Fibroblast of skin of right biceps (primary cell): ENCODE data around the gene CDSN.
A peak's percentile ranks its signal among the peaks of the same experiment; 100 is the strongest.
"Not testable (repeated sequence)": the region's sequence is repeated elsewhere in the genome, so short reads cannot be mapped to it uniquely, and the experiment has no call there.

Experiments
- DNase-seq: peaks from one replicate; pipeline ENCODE4 v3.0.0-alpha.2; 2013

Gene CDSN

DNA sequence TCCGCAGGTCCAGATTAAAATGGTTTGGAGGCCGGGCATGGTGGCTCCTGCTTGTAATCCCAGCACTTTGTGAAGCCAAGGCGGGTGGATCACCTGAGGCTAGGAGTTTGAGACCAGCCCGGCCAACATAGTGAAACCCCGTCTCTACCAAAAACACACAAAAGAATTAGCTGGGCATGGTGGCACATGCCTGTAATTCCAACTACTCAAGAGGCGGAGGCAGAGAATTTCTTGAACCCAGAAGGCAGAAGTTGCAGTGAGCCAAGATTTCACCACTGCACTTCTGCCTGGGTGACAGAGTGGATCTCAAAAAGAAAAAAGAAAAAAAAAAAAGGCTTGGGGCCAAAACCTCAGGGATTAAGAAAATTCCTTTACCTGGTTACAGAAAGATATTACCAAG lies 38.4 kb downstream of the CDSN start:
- DNase-seq = no peak

DNA sequence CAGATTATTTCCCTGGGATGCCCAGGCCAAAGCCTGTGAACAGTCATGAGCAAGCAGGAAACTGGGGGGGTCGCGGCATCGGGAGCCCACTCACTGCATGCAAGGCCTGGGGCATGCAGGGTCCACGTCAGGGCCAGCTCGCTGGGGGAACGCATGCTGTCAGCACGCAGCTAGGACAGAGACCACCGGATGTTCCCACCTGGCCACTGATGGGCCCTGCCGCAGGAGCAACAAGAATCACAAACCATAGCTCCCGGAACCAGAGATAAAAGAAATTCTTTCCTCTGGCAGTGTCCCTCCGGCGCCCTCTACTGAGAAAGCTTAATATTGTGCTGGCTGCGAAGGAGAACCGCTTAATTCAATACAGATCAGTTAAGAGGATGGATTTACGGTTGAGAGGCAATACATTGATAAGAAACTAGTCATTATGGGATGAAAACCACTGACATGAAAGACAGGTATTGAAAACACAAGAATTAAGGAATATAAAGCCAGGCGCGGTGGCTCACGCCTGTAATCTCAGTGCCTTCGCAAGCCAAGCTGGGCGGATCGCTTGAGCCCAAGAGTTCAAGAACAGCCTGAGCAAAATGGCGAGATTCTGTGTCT lies 40.5 kb downstream of the CDSN start:
- DNase-seq = peak; percentile 64

DNA sequence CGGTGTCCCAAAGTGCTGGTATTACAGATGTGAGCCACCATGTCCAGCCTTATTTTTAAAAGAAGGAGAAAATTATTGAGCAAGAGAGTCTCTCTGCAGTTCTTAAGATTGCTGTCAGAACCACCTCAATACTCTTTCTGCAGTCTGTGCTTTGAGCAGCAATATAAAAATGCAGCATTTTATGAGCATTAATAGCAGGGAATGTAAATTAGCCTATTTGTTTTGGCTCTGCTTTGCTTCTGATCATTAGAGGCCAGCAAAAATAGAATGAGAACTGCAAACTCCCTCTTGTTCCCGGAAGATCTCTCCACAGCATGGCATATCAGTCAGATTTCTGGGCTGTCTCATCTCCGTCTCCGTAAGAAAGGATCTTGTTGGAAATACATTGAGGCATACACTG lies 43.6 kb downstream of the CDSN start:
- DNase-seq = no peak

DNA sequence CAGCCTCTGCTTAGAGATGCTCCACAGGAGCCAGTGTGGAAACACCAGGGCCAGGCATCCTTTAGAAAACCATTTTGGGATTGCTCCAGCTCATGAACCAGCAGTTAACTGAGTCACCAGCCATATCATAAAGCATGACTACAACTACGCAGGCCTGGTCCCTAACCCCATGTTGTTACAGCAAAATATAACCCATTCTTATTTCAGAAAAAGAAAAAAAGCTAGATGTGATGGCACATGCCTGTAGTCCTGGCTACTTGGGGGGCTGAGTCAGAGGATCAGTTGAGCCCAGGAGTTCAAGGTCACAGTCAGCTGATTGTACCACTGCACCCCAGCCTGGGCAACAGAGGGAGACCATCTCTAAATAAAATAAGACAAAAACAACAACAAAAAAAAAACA lies 44.7 kb downstream of the CDSN start:
- DNase-seq = peak; percentile 78

DNA sequence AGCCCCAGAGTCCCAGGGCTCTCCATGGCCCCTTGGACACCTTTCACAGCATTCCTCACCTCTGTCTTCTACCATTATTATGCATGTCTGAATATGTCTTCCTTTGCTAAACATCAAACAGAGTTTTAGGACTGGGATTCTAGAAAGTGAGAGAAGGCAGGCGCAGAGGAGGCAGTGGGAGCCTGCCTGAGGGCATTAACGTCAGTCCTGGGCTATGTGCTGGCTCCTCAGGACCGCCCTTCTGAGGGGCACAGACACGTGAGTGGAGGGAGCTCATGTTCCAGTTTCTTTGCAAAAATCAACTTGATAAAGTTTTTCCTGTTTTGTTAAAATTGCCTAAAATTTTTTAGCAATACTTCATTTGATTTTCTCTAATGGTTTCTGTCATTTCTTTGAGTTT lies 45.8 kb downstream of the CDSN start:
- DNase-seq = no peak

DNA sequence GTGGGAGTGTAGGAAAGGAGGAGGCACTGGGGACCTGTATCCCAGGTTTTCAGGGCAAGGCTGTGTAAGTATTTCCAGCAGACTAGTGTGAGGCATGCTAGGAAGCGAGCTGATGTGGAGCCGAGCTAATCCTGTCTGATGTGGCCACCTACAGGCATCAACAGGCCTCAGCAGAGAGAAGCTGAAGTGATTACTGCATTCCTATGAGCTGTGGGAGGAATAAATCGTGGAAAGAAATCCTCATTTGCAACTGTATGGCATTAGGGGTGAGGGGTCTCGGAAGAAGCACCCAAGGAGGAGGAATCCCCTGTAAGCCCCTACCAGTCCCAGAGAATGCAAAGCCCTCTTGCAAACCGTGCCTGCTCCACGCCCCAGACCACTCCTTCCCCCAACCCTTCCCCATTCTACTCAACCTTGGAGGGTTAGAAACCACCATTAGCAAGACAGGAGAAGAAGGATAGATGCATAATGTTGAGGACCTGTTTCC lies 49.5 kb downstream of the CDSN start:
- DNase-seq = peak; percentile 70

DNA sequence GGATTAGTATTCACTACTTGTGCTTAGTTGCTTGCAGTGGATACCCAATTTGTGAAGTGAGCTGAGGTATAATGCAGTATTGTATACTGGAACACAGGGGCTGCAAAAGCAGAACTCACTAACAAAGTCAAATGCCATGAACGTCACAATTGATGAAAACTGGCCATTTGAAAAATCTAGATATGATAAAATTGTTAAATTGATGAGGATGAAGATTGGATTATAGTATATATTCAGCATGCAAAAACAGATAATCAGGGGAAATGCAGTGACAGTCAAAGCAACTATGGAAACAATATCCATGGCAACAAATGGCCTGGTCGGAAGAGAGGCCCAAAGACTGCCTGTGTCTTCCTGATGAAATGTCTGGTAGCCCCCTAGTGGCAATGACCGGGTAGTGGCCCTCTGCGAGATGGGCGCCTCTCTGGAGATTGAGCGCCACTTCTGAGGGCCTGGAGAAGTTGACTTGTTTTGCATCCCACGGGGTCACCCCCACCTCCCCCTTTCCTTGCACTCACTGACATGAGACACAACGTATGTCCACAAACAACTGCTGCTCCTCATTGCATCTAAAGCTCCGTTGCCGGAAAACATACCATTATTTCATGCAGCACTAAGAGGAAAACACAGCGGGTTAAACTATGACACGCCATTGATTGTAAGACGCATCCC lies 51.4 kb downstream of the CDSN start:
- DNase-seq = peak; percentile 80

DNA sequence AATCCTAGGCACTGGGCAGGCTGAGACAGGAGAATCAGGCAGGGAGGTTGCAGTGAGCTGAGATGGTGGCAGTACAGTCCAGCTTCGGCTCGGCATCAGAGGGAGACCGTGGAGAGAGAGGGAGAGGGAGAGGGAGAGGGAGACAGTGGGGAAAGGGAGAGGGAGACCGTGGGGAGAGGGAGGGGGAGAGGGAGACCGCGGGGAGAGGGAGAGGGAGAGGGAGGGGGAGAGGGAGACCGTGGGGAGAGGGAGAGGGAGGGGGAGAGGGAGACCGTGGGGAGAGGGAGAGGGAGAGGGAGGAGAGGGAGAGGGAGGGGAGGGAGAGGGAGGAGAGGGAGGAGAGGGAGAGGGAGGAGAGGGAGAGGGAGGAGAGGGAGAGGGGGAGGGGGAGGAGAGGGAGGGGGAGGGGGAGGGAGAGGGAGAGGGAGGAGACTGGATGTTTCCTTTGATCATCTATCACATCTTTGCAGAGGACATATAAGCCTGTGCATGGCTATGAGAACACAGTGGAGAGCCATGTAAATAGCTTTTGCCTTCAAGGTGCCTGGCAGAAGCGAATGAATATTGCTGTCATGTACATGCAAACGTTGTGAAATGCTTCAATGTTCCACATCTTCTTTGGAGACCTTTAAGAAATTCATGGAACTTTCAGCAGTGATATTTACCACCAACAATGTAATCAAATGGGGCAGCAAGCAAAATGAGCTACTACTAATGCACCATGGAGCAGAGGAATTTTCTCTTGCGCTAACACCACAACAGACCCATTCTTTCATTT lies 52.2 kb downstream of the CDSN start:
- not testable (repeated sequence) for DNase-seq

DNA sequence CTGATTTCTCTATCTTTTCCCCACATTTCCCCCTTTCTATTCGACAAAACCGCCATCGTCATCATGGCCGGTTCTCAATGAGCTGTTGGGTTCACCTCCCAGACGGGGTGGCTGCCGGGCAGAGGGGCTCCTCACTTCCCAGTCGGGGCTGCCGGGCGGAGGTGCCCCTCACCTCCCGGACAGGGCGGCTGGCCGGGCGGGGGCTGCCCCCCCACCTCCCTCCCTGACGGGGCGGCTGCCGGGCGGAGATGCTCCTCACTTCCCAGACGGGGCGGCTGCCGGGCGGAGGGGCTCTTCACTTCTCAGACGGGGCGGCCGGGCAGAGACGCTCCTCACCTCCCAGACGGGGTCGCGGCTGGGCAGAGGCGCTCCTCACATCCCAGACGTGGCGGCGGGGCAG lies 53.2 kb downstream of the CDSN start:
- DNase-seq = not testable (repeated sequence)

DNA sequence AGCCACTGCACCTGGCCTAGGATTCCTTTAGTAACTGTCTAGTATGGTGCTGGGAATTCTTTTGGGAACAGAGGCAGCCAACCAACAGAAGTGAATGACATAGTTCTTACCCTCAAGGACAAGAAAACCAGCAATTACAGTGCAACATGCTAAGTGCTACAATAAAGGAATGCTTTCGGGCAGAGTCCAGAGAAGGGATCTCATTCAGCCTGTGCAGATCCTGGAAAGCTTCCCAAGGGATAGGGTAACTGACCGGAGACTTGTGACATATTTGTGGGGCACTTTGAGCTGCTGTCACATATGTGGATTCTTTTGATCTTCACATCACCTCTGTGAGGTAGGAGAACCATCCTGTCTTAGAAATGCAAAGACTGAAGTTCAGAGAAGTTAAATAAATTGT lies 54.7 kb downstream of the CDSN start:
- peak; percentile 30 for DNase-seq
